Right ventricle myocardium superior (tissue), 1 donor: ENCODE data around the gene LTC4S. TPM values are rescaled to one million over a fixed set of nuclear protein-coding genes. Genes with fewer than 3 reads are reported as not detected.
"Not testable (repeated sequence)": the region's sequence is repeated elsewhere in the genome, so short reads cannot be mapped to it uniquely, and the experiment has no call there.

Experiments used
- ATAC-seq: fragments of 200-7000 bp; cut with Tn5 transposase; one replicate; pipeline ENCODE4 v1.9.1; 2020; ENCODE audit warnings: mild to moderate bottlenecking; ENCODE audit not compliant: poor library complexity
- DNase-seq: peaks from one replicate; pipeline ENCODE4 v3.0.0-alpha.2; 2020
- intact Hi-C: fragments of 100-400 bp; cut with DNase I; formaldehyde crosslinking; loops from one replicate; pipeline ENCODE4 v1.11.2; 2022
- long read RNA-seq: library from polyadenylated mRNA; unstranded; transcript quantifications from one replicate; pipeline ENCODE4 v2.0.0, GENCODE V29; 2021
- total RNA-seq: library from RNA; stranded (reverse); fragmentation: NEBNext Ultra II Directional; extraction: Animal tissue kit (Norgen Biotek cat#: 25700); gene quantifications from one replicate; pipeline ENCODE4 v1.2.1, GENCODE V29; 2021
- donor health status: DM: no; HTN: yes; CAD: no; lungs with severe emphysema.

The LTC4S gene, protein sequence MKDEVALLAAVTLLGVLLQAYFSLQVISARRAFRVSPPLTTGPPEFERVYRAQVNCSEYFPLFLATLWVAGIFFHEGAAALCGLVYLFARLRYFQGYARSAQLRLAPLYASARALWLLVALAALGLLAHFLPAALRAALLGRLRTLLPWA
- 7.6 TPM for total RNA-seq
- long read RNA-seq, partial matches to known transcripts, result 1 of 11 reads
- long read RNA-seq, other reads (novel, unspliced or antisense), result 4 of 11 reads

GRCh38 chr5:179793468-179794139, at the start of gene LTC4S:
TSS of gene LTC4S (plus strand) at chr5:179793986. CDS start at chr5:179794081, 95 bp downstream.
- ATAC-seq, result peak; percentile 66
- DNase-seq, result peak; percentile 93

GRCh38 chr5:179744106-179744505, 49.7 kb upstream of the LTC4S start:
- DNase-seq, intact Hi-C loops, ATAC-seq: not testable (repeated sequence)

More at GRCh38 chr5:179793468-179794139, at the start of gene LTC4S:
- intact Hi-C loops, result loop anchor here (10.0 kb wide), 1 partner anchor 119 kb away; no protein-coding TSS in a partner anchor

- intact Hi-C loops, result no loop called here
- DNase-seq (no peak), ATAC-seq (peak; percentile 56)
Measured at GRCh38 chr5:179746872-179747271, 46.9 kb upstream of the LTC4S start.

DNA sequence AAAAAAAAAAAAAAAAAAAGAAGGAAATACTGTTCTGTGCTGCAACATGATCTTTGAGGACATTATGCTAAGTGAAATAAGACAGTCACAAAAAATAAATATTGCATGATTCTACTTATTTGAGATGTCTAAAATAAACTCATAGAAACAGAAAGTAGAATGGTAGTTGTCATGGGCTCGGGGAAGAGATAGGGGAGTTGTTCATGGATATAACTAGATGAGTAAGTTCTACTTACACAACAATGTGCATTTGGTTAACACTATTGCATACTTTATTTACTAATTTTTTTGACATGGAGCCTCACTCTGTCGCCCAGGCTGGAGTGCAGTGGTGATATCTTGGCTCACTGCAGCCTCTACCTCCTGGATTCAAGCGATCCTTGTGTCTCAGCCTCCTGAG, 46.0 kb upstream of the LTC4S start:
- no peak for DNase-seq
- intact Hi-C loops, result no loop called here

DNA sequence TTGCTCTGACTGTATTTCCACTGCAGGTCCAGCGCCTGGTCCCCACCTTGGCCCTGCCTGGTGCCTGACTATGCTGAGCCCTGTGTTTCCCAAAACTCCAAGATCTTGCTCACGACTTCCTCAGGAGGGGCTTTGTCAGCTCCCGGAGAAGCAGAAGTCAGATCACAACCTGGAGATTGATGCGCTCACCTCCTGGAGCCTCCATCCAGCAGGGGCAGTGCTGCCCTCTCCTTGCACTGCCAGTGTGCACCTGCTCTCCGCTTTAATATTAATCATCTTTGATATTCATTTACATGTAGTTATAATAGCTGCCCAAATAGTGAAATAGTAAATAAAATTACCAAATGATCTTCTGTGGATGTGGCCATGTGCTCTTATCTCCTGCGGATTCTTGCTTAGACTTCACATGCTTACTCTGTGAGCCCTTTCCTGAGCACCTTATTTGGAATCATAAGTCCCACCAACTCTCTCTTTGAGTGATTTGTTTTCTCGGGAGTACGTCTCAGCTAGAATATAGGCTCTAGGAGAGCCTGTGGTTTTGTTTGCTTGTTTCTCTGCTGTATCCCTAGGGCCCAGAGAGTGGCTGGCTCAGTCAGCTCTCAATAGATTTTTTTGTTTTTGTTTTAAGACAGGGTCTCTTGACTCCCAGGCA, 43.8 kb upstream of the LTC4S start:
- DNase-seq (no peak), ATAC-seq (no peak)
- intact Hi-C loops, result no loop called here

More for the DNA sequence above, 46.0 kb upstream of the LTC4S start:
- ATAC-seq, result no peak

DNA sequence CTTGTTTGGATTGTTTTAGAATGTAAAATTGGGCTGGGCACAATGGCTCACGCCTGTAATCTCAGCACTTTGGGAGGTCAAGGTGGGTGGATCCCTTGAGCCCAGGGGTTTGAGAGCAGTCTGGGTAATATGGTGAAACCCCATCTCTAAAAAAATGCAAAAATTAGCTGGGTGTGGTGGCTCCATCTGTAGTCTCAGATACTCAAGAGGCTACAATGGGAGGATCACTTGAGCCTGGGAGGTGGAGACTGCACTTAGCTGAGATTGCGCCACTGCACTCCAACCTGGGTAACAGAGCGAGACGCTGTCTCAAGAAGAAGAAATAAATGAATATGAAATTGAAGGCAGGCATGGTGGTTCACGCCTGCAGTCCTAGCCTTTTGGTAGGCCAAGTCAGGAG, 39.8 kb upstream of the LTC4S start:
- no peak for DNase-seq
- no peak for ATAC-seq
- intact Hi-C loops, result no loop called here

DNA sequence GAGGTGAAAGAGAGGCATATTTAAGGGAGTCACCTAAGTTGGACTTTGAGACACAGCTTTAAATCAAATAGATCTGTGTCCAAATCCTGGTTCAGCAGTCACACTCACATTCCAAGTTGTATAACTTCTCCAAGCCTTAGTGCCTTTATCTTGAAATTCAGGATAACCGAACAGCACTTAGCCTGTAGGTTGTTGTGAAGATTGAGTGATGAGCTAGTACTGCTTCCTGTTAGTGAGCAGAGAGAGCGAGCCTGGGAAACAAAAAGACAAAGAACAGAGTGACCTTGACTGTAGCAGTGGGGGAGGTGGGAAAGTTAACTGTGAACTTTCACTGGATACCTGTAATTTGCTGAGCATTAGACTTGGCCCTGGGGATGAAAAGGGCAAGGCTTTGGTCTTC, 38.8 kb upstream of the LTC4S start:
- DNase-seq, result no peak
- intact Hi-C loops, result no loop called here
- ATAC-seq, result peak; percentile 30

GRCh38 chr5:179758955-179759354, 34.8 kb upstream of the LTC4S start:
- no peak for ATAC-seq
- intact Hi-C loops, result no loop called here

GRCh38 chr5:179759581-179760551, 33.9 kb upstream of the LTC4S start:
- no peak for ATAC-seq

More at GRCh38 chr5:179758955-179759354, 34.8 kb upstream of the LTC4S start:
- no peak for DNase-seq

GRCh38 chr5:179762079-179762780, 31.6 kb upstream of the LTC4S start:
- ATAC-seq (peak; percentile 11), DNase-seq (no peak)
- intact Hi-C loops, result no loop called here

More at GRCh38 chr5:179759581-179760551, 33.9 kb upstream of the LTC4S start:
- intact Hi-C loops, result no loop called here
- no peak for DNase-seq

- intact Hi-C loops, result no loop called here
- no peak for ATAC-seq
- no peak for DNase-seq
Measured at GRCh38 chr5:179762781-179763176, 31.0 kb upstream of the LTC4S start.

DNA sequence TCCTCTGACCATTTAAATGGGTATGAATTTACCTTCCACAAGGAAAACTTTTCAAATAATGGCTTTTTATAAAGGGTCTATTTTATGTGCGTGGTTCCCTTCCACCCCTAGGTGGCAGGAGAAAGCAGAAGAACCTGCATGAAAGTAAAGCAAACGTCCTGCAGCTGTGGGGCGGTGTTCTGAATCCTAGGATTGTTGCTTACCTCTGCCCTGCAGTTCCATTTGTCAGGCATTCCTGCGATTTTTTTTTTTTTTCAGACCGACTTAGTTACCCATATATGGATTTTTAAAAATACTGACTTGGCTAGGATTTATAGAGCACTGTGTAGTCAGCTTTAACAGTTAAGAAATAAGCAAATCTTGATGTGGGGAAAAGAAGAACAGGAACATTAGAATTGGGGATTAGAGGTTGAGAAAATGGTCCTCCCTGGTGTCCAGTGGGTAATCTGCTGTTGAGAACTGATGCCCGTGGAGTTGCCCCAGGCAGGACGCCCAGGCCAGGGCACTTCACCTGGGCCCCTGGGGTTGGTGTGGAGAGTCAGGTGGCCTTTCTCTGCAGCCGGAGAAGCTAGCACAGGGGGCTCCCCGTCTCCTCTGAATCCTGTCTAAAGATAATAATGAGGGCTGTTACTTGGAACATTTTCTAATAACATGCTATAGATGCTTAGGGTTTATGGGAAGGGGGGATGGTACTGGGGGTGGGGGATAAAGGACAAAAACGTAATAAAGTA, 30.4 kb upstream of the LTC4S start:
- DNase-seq (peak; percentile 60), ATAC-seq (peak; percentile 83)
- intact Hi-C loops, result no loop called here

GRCh38 chr5:179764056-179764455, 29.7 kb upstream of the LTC4S start:
- DNase-seq (no peak), ATAC-seq (no peak)
- intact Hi-C loops, result no loop called here

DNA sequence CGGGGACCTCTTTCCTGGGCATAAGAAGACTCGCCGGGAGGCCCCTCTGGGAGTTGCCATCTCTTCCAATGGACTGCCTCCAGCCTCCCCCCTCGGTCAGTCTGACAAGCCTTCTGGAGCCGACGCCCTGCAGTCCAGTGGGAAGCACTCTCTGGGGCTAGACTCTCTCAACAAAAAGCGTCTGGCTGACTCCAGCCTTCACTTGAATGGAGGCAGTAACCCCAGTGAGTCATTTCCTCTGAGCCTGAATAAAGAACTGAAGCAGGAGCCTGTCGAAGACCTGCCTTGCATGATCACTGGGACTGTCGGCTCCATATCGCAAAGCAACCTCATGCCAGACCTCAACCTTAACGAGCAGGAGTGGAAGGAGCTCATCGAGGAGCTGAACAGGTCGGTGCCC, 28.4 kb upstream of the LTC4S start:
- peak; percentile 69 for DNase-seq
- ATAC-seq, result peak; percentile 38
- intact Hi-C loops, result no loop called here

DNA sequence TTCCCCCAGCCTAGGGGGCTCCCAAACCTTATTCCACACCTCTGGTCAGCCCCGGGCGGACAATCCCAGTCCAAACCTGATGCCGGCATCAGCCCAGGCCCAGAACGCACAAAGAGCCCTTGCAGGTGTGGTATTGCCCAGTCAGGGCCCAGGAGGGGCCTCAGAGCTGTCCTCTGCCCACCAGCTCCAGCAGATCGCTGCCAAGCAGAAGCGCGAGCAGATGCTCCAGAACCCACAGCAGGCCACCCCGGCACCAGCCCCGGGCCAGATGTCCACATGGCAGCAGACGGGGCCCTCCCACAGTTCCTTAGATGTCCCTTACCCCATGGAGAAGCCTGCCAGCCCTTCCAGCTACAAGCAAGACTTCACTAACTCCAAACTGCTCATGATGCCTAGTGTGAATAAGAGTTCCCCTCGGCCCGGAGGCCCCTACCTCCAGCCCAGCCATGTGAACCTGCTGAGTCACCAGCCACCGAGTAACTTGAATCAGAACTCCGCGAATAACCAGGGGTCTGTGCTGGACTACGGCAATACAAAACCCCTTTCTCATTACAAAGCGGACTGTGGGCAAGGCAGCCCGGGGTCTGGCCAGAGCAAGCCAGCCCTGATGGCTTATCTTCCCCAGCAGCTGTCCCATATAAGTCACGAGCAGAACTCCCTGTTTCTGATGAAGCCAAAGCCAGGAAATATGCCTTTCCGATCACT, 27.6 kb upstream of the LTC4S start:
- intact Hi-C loops, result no loop called here
- DNase-seq (no peak), ATAC-seq (no peak)

GRCh38 chr5:179766726-179767455, 26.9 kb upstream of the LTC4S start:
- intact Hi-C loops, result no loop called here
- no peak for DNase-seq

More at GRCh38 chr5:179766726-179767455, 26.9 kb upstream of the LTC4S start:
- ATAC-seq, result no peak
